Measurements from ENCODE around the gene ELMOD1. TPM values are rescaled to one million over a fixed set of nuclear protein-coding genes. Genes with fewer than 3 reads are reported as not detected.

ELMOD1 gene
- total RNA-seq, 1 experiment from 2014 or later = not detected

DNA sequence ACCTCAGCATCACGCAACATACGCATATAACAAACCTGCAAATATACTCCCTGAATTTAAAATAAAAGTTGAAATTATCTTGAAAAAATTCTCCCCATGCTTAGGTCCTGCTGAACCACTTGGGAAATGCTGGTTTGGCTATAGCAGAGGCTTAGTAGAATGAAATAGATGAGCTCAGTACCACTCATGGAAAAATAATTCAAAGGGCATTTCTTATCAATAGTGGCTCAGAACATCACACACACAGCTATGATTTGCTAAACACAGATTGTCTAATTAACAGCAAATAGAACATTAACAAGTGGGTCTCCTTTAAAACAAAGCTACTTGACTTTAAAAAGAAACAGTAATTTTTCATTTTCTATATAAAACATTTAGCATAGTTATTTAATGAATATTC, 21.5 kb downstream of the ELMOD1 start:
- ChIA-PET CTCF (no interaction called here), POLR2A (ENCODE audit: low non-redundant PET) (no interaction called here)
- no peaks in the 10 kb centered on the region for H3K9me3 ChIP-seq (ENCODE audit: low read depth, low read length, poor library complexity, severe bottlenecking)
- H3K4me3 ChIP-seq (ENCODE audit: low read depth, low read length, poor library complexity, severe bottlenecking) = no peak overlapping the region
- intact Hi-C loops (cut with micrococcal nuclease; ENCODE audit: unreplicated experiment) = no loop called here
- no TSS peak for BruUV-seq (replicated peaks)
- H3K27me3 ChIP-seq (replicated peaks; ENCODE audit: insufficient read depth, low read depth, low read length, poor library complexity) = peaks cover 8% of the 10 kb centered on the region
- TF ChIP-seq, protein P1, sequence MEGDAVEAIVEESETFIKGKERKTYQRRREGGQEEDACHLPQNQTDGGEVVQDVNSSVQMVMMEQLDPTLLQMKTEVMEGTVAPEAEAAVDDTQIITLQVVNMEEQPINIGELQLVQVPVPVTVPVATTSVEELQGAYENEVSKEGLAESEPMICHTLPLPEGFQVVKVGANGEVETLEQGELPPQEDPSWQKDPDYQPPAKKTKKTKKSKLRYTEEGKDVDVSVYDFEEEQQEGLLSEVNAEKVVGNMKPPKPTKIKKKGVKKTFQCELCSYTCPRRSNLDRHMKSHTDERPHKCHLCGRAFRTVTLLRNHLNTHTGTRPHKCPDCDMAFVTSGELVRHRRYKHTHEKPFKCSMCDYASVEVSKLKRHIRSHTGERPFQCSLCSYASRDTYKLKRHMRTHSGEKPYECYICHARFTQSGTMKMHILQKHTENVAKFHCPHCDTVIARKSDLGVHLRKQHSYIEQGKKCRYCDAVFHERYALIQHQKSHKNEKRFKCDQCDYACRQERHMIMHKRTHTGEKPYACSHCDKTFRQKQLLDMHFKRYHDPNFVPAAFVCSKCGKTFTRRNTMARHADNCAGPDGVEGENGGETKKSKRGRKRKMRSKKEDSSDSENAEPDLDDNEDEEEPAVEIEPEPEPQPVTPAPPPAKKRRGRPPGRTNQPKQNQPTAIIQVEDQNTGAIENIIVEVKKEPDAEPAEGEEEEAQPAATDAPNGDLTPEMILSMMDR (conservative IDR thresholded peaks at IDR 0.05; ENCODE audit: low read depth, low read length) = no peak
- TF ChIP-seq EZH2 (IDR thresholded peaks at IDR 0.05; ENCODE audit: borderline replicate concordance, low read depth, low read length, poor library complexity, severe bottlenecking) = no peak
- H3K27ac ChIP-seq (ENCODE audit: low read depth, low read length, poor library complexity, severe bottlenecking) = no peak overlapping the region
- no peaks in the 10 kb centered on the region for H3K36me3 ChIP-seq (ENCODE audit: insufficient read depth, low read length, poor library complexity, severe bottlenecking)
- peaks cover 10% of the 10 kb centered on the region for H3K4me1 ChIP-seq (ENCODE audit: insufficient read depth, low read length, poor library complexity, severe bottlenecking)
- no peak for DNase-seq (ENCODE audit: low spot score)

GRCh38 chr11:107619926-107620325, 29.0 kb downstream of the ELMOD1 start:
- ChIA-PET POLR2A (ENCODE audit: low non-redundant PET) (no interaction called here), CTCF (no interaction called here)
- no peak overlapping the region for H3K27ac ChIP-seq (ENCODE audit: low read depth, low read length, poor library complexity, severe bottlenecking)
- no peaks in the 10 kb centered on the region for H3K9me3 ChIP-seq (ENCODE audit: low read depth, low read length, poor library complexity, severe bottlenecking)
- intact Hi-C loops (cut with micrococcal nuclease; ENCODE audit: unreplicated experiment) = no loop called here
- no TSS peak for BruUV-seq (replicated peaks)
- TF ChIP-seq, protein P1 (conservative IDR thresholded peaks at IDR 0.05; ENCODE audit: low read depth, low read length) = no peak
- no peak for TF ChIP-seq EZH2 (IDR thresholded peaks at IDR 0.05; ENCODE audit: borderline replicate concordance, low read depth, low read length, poor library complexity, severe bottlenecking)
- no peak for DNase-seq (ENCODE audit: low spot score)
- no peak overlapping the region for H3K4me3 ChIP-seq (ENCODE audit: low read depth, low read length, poor library complexity, severe bottlenecking)
- no peaks in the 10 kb centered on the region for H3K36me3 ChIP-seq (ENCODE audit: insufficient read depth, low read length, poor library complexity, severe bottlenecking)
- peaks cover 3% of the 10 kb centered on the region for H3K27me3 ChIP-seq (replicated peaks; ENCODE audit: insufficient read depth, low read depth, low read length, poor library complexity)
- no peaks in the 10 kb centered on the region for H3K4me1 ChIP-seq (ENCODE audit: insufficient read depth, low read length, poor library complexity, severe bottlenecking)

DNA sequence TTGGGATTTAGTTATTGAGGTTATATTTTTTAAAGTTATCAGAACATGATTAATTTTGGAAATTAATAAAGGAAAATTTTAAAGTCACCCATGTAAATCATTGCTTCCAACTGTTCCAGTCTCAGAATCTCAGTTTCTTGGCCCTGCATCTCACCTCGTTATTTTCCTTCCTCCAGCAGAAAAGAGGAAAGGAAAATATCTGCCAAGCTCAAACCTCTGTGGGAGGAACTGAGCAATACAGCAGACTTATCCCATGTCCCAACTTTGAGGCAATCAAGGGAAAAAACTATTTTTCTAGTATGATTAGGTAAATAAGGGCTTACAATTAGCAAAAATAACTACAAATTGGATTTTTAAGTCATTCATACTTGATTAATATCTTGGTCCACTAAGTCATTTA, 30.1 kb downstream of the ELMOD1 start:
- H3K4me3 ChIP-seq (ENCODE audit: low read depth, low read length, poor library complexity, severe bottlenecking) = no peak overlapping the region
- no peak for TF ChIP-seq EZH2 (IDR thresholded peaks at IDR 0.05; ENCODE audit: borderline replicate concordance, low read depth, low read length, poor library complexity, severe bottlenecking)
- TF ChIP-seq, protein P1 (conservative IDR thresholded peaks at IDR 0.05; ENCODE audit: low read depth, low read length) = no peak
- peaks cover 13% of the 10 kb centered on the region for H3K27me3 ChIP-seq (replicated peaks; ENCODE audit: insufficient read depth, low read depth, low read length, poor library complexity)
- H3K9me3 ChIP-seq (ENCODE audit: low read depth, low read length, poor library complexity, severe bottlenecking) = no peaks in the 10 kb centered on the region
- no peak overlapping the region for H3K27ac ChIP-seq (ENCODE audit: low read depth, low read length, poor library complexity, severe bottlenecking)
- no TSS peak for BruUV-seq (replicated peaks)
- H3K4me1 ChIP-seq (ENCODE audit: insufficient read depth, low read length, poor library complexity, severe bottlenecking) = no peaks in the 10 kb centered on the region
- CTCF ChIA-PET = no interaction called here
- no peak for DNase-seq (ENCODE audit: low spot score)
- H3K36me3 ChIP-seq (ENCODE audit: insufficient read depth, low read length, poor library complexity, severe bottlenecking) = no peaks in the 10 kb centered on the region
- intact Hi-C loops (cut with micrococcal nuclease; ENCODE audit: unreplicated experiment) = no loop called here
- POLR2A ChIA-PET (ENCODE audit: low non-redundant PET) = no interaction called here
